DND-41 (cell line): Measurements from ENCODE around the gene APBB1IP.
A peak's percentile ranks its signal among the peaks of the same experiment; 100 is the strongest.

Source experiments
- ATAC-seq: fragments of 200-7000 bp; cut with Tn5 transposase; 3 replicates; pipeline ENCODE4 v1.9.1; 2021; ENCODE audit warnings: low read depth; ENCODE audit not compliant: insufficient read depth
- DNase-seq: peaks from one replicate; pipeline ENCODE4 v3.0.0-alpha.2; 2020
- H2AFZ ChIP-seq: 2 replicates; pipeline ENCODE4 v1.6.0; 2012; ENCODE audit warnings: low read depth, low read length
- H3K27ac ChIP-seq: 2 replicates; pipeline ENCODE4 v1.5.1; 2012; ENCODE audit warnings: low read length, inconsistent platforms
- H3K27me3 ChIP-seq: fragments of 200-600 bp; sonication (generic); 2 replicates; pipeline ENCODE4 v1.6.0; 2012; ENCODE audit warnings: low read length, mild to moderate bottlenecking, inconsistent platforms; ENCODE audit not compliant: insufficient read depth, poor library complexity
- H3K36me3 ChIP-seq: 2 replicates; pipeline ENCODE4 v1.5.1; 2012; ENCODE audit warnings: low read length, inconsistent platforms; ENCODE audit not compliant: insufficient read depth
- H3K4me1 ChIP-seq: 2 replicates; pipeline ENCODE4 v1.5.1; 2012; ENCODE audit warnings: mild to moderate bottlenecking, low read length; ENCODE audit not compliant: insufficient read depth
- H3K4me2 ChIP-seq: 2 replicates; pipeline ENCODE4 v1.6.0; 2012; ENCODE audit warnings: mild to moderate bottlenecking, moderate library complexity, low read length, inconsistent platforms; ENCODE audit not compliant: insufficient read depth
- H3K4me3 ChIP-seq, 2 experiments: fragments of 200-600 bp in 1 of 2; shearing (Covaris generic) in 1 of 2; 2 replicates each; pipeline ENCODE4 v1.5.1; 2012 to 2016; ENCODE audit warnings: inconsistent platforms in 2 of 2, low read length in 2 of 2, mild to moderate bottlenecking in 2 of 2, low read depth in 1 of 2, moderate library complexity in 1 of 2
- H3K79me2 ChIP-seq: 2 replicates; pipeline ENCODE4 v1.6.0; 2012; ENCODE audit warnings: low read length, inconsistent platforms; ENCODE audit not compliant: insufficient read depth
- H3K9ac ChIP-seq: 2 replicates; pipeline ENCODE4 v1.6.0; 2012; ENCODE audit warnings: low read depth, mild to moderate bottlenecking, inconsistent platforms, low read length, moderate library complexity
- H3K9me3 ChIP-seq: 2 replicates; pipeline ENCODE4 v1.5.1; 2012; ENCODE audit warnings: low read length, moderate library complexity, mild to moderate bottlenecking, inconsistent platforms; ENCODE audit not compliant: insufficient read depth, severe bottlenecking
- H4K20me1 ChIP-seq: 2 replicates; pipeline ENCODE4 v1.6.0; 2012; ENCODE audit warnings: low read length; ENCODE audit not compliant: insufficient read depth
- EZH2 ChIP-seq: IDR thresholded peaks from 3 replicates; pipeline ENCODE4 v1.6.1; 2012; ENCODE audit warnings: borderline replicate concordance, low read depth, mild to moderate bottlenecking, moderate library complexity, low read length, inconsistent platforms; ENCODE audit not compliant: severe bottlenecking
- TF ChIP-seq, protein P1 (sequence below): IDR thresholded peaks from 2 replicates; pipeline ENCODE4 v1.5.1; 2012; ENCODE audit warnings: borderline replicate concordance, low read length, moderate library complexity, mild to moderate bottlenecking; ENCODE audit not compliant: poor library complexity, severe bottlenecking; ENCODE audit errors: extremely low read depth

The APBB1IP gene

GRCh38 chr10:26407406-26407969 is 30.7 kb upstream of the APBB1IP start:
- no peaks in the 10 kb centered on the region for H3K27me3 ChIP-seq
- DNase-seq (no peak), ATAC-seq (0 out of 3 replicates have a peak, but pooled peaks have one; percentile 40)
- no peaks in the 10 kb centered on the region for H3K79me2 ChIP-seq
- 0 out of 2 replicates have a peak overlapping the region, but pooled peaks have one; percentile 22 for H2AFZ ChIP-seq
- H3K4me1 ChIP-seq, result no peaks in the 10 kb centered on the region
- no peak overlapping the region for H3K4me2 ChIP-seq
- H3K9ac ChIP-seq, result no peak overlapping the region
- H3K36me3 ChIP-seq, result no peaks in the 10 kb centered on the region
- no peak overlapping the region for H3K27ac ChIP-seq
- no peaks in the 10 kb centered on the region for H3K9me3 ChIP-seq
- no peak overlapping the region for H3K4me3 ChIP-seq
- H4K20me1 ChIP-seq, result no peaks in the 10 kb centered on the region
- no peak for TF ChIP-seq EZH2
- TF ChIP-seq, protein P1, sequence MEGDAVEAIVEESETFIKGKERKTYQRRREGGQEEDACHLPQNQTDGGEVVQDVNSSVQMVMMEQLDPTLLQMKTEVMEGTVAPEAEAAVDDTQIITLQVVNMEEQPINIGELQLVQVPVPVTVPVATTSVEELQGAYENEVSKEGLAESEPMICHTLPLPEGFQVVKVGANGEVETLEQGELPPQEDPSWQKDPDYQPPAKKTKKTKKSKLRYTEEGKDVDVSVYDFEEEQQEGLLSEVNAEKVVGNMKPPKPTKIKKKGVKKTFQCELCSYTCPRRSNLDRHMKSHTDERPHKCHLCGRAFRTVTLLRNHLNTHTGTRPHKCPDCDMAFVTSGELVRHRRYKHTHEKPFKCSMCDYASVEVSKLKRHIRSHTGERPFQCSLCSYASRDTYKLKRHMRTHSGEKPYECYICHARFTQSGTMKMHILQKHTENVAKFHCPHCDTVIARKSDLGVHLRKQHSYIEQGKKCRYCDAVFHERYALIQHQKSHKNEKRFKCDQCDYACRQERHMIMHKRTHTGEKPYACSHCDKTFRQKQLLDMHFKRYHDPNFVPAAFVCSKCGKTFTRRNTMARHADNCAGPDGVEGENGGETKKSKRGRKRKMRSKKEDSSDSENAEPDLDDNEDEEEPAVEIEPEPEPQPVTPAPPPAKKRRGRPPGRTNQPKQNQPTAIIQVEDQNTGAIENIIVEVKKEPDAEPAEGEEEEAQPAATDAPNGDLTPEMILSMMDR, result no peak

GRCh38 chr10:26408858-26409494 is 29.2 kb upstream of the APBB1IP start:
- DNase-seq (no peak), ATAC-seq (no peak)
- H3K9ac ChIP-seq, result no peak overlapping the region
- no peaks in the 10 kb centered on the region for H3K27me3 ChIP-seq
- H3K79me2 ChIP-seq, result no peaks in the 10 kb centered on the region
- H3K27ac ChIP-seq, result no peak overlapping the region
- no peaks in the 10 kb centered on the region for H3K9me3 ChIP-seq
- TF ChIP-seq EZH2, result no peak
- TF ChIP-seq, protein P1, result no peak
- no peak overlapping the region for H3K4me2 ChIP-seq
- no peaks in the 10 kb centered on the region for H3K4me1 ChIP-seq
- no peak overlapping the region for H3K4me3 ChIP-seq
- no peaks in the 10 kb centered on the region for H4K20me1 ChIP-seq
- no peaks in the 10 kb centered on the region for H3K36me3 ChIP-seq
- no peak overlapping the region for H2AFZ ChIP-seq

DNA sequence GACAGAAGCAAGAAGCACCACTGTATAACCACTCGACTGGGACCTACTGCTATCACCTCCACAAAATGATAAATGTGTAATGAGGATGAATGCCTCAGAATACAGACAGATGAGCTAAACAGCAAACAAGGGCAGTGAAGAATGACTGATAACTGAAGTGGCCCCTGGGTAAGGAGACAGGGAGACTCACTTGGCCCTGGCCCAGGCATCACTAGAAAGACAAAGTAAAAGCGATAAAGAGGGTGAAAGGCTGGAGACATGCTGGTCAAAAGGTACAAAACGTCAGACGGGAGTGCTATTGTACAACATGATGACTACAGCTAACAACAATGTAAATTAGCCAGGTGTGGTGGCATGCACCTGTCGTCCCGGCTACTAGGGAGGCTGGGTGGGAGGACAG is 27.8 kb upstream of the APBB1IP start:
- Histone ChIP-seq H3K4me3 (no peak overlapping the region), H3K4me1 (no peaks in the 10 kb centered on the region), H3K27ac (no peak overlapping the region), H3K4me2 (no peak overlapping the region), H3K9me3 (no peaks in the 10 kb centered on the region), H3K36me3 (no peaks in the 10 kb centered on the region), H3K27me3 (no peaks in the 10 kb centered on the region), H3K9ac (no peak overlapping the region), H3K79me2 (no peaks in the 10 kb centered on the region), H2AFZ (no peak overlapping the region), H4K20me1 (no peaks in the 10 kb centered on the region)
- ATAC-seq (no peak), DNase-seq (no peak)
- TF ChIP-seq, protein P1, result no peak
- TF ChIP-seq EZH2, result no peak
